ENCODE measurements around the gene PTPN9.
"Not testable (repeated sequence)": the region's sequence is repeated elsewhere in the genome, so short reads cannot be mapped to it uniquely, and the experiment has no call there.

Gene PTPN9

GRCh38 chr15:75582943-75583342, 3.8 kb upstream of the PTPN9 start:
- not testable (repeated sequence) for DNase-seq

- DNase-seq, result peak in 1 of 2 donors; percentile 35
Measured at GRCh38 chr15:75578173-75578947, 755 bp downstream of the PTPN9 start.

GRCh38 chr15:75577401-75578172, 1.5 kb downstream of the PTPN9 start:
- DNase-seq, result peak in 1 of 2 donors; percentile 10

- DNase-seq, result no peak
Measured at GRCh38 chr15:75573648-75574384, 5.3 kb downstream of the PTPN9 start.

GRCh38 chr15:75570126-75570845, 8.8 kb downstream of the PTPN9 start:
- DNase-seq, result no peak

- DNase-seq, result no peak
Measured at GRCh38 chr15:75565062-75565970, 13.8 kb downstream of the PTPN9 start.

- DNase-seq, result no peak
Measured at GRCh38 chr15:75561888-75562287, 17.2 kb downstream of the PTPN9 start.

GRCh38 chr15:75559360-75559759, 19.8 kb downstream of the PTPN9 start:
- not testable (repeated sequence) for DNase-seq

GRCh38 chr15:75558955-75559354, 20.2 kb downstream of the PTPN9 start:
- DNase-seq, result not testable (repeated sequence)

GRCh38 chr15:75554717-75555116, 24.4 kb downstream of the PTPN9 start:
- no peak for DNase-seq

GRCh38 chr15:75553659-75554058, 25.5 kb downstream of the PTPN9 start:
- DNase-seq, result no peak

GRCh38 chr15:75551091-75551490, 28.0 kb downstream of the PTPN9 start:
- DNase-seq, result no peak

- DNase-seq, result no peak
Measured at GRCh38 chr15:75545064-75545463, 34.1 kb downstream of the PTPN9 start.

GRCh38 chr15:75544359-75544758, 34.8 kb downstream of the PTPN9 start:
- DNase-seq, result no peak

GRCh38 chr15:75542949-75543545, 36.1 kb downstream of the PTPN9 start:
- DNase-seq, result not testable (repeated sequence)

- DNase-seq, result no peak
Measured at GRCh38 chr15:75542386-75542797, 36.7 kb downstream of the PTPN9 start.

GRCh38 chr15:75538376-75538775, 40.7 kb downstream of the PTPN9 start:
- no peak for DNase-seq

- DNase-seq, result no peak
Measured at GRCh38 chr15:75533945-75534344, 45.2 kb downstream of the PTPN9 start.

GRCh38 chr15:75532413-75533250, 46.5 kb downstream of the PTPN9 start:
- DNase-seq, result no peak

- DNase-seq, result no peak
Measured at GRCh38 chr15:75531041-75531450, 48.1 kb downstream of the PTPN9 start.

Measured in bone marrow (tissue), 2 donors.